Vagina (tissue), 2 donors: Measurements from ENCODE around the gene ADAMTS13.

Experiments
- POLR2A ChIP-seq, 2 donors: fragments of 450-650 bp; IDR thresholded peaks; one replicate each; pipeline ENCODE4 v1.6.1; 2017; ENCODE audit warnings: antibody characterized with exemption in 2 of 2, mild to moderate bottlenecking in 2 of 2, moderate library complexity in 2 of 2
- POLR2AphosphoS5 ChIP-seq, 2 donors: sonication (generic); formaldehyde crosslinking; IDR thresholded peaks; one replicate each; pipeline ENCODE4 v1.9.0; 2017; ENCODE audit warnings: antibody characterized with exemption in 2 of 2, mild to moderate bottlenecking in 2 of 2, low read depth in 1 of 2; ENCODE audit not compliant: insufficient read depth in 1 of 2
- TF ChIP-seq, protein P1 (sequence below), 3 experiments: fragments of 450-650 bp in 2 of 3; fragments of 200-600 bp in 1 of 3; sonication (generic) in 1 of 3; IDR thresholded peaks; one replicate each; pipeline ENCODE4 v1.5.1; 2017 to 2019; ENCODE audit warnings: antibody characterized with exemption in 3 of 3, mild to moderate bottlenecking in 2 of 3, moderate library complexity in 2 of 3

DNA sequence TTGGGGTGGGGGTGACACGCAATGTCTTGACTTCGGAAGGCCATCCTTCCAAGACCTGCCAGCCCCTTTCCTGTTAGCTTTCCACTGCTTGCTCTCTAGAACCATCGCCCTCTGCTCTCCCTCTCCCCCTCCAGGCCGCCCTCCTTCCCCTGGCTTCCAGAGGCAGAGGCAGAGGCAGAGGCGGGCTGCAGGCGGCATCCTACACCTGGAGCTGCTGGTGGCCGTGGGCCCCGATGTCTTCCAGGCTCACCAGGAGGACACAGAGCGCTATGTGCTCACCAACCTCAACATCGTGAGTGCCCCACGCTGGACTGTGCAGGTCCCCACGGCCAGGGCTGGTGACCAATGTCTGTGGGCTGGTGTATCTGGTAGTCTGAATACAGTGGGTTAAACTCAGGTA, 2.0 kb downstream of the ADAMTS13 start:
- TF ChIP-seq, protein P1, sequence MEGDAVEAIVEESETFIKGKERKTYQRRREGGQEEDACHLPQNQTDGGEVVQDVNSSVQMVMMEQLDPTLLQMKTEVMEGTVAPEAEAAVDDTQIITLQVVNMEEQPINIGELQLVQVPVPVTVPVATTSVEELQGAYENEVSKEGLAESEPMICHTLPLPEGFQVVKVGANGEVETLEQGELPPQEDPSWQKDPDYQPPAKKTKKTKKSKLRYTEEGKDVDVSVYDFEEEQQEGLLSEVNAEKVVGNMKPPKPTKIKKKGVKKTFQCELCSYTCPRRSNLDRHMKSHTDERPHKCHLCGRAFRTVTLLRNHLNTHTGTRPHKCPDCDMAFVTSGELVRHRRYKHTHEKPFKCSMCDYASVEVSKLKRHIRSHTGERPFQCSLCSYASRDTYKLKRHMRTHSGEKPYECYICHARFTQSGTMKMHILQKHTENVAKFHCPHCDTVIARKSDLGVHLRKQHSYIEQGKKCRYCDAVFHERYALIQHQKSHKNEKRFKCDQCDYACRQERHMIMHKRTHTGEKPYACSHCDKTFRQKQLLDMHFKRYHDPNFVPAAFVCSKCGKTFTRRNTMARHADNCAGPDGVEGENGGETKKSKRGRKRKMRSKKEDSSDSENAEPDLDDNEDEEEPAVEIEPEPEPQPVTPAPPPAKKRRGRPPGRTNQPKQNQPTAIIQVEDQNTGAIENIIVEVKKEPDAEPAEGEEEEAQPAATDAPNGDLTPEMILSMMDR (IDR thresholded peaks at IDR 0.05): no peak
- TF ChIP-seq POLR2A (IDR thresholded peaks at IDR 0.05) (no peak), POLR2AphosphoS5 (IDR thresholded peaks at IDR 0.05; ENCODE audit: insufficient read depth in 1 of 2, low read depth in 1 of 2) (no peak)
